Measurements from ENCODE around the gene TMEM120B.
"Not testable (repeated sequence)": the region's sequence is repeated elsewhere in the genome, so short reads cannot be mapped to it uniquely, and the experiment has no call there.

The TMEM120B gene

GRCh38 chr12:121709478-121709961 is 3.0 kb upstream of the TMEM120B start:
- DNase-seq, result no peak

GRCh38 chr12:121711361-121712189 is 977 bp upstream of the TMEM120B start:
- peak; percentile 26 for DNase-seq

- DNase-seq, result peak; percentile 27
Measured at GRCh38 chr12:121712190-121712460, 427 bp upstream of the TMEM120B start.

DNA sequence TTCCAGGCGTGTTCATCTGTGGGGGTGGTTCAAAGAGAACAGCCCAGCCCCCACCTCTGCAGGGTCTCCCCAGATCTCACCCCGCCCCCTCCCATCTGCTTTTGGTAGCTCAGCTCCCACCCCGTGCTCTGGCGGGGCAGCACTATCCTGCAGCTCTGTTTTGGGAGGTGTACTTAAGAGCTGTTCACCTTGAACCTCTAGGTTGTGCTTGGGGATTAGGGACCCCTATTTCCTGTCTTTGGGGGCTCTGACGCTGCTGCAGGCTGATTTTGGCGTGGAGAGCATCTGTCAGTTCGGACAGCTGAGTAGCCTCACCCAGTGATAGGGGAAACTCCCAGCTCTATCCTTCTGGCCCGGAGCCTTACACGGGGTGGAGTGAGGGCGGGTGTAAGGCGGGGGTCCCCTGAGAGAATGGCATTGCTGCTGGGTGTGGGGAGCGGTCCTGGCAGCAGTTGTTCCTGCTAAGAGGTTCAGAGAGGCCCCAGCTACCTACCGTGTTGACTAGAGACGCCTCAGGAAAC is 765 bp downstream of the TMEM120B start:
- no peak for DNase-seq

GRCh38 chr12:121713793-121714192 is 1.2 kb downstream of the TMEM120B start:
- no peak for DNase-seq

DNA sequence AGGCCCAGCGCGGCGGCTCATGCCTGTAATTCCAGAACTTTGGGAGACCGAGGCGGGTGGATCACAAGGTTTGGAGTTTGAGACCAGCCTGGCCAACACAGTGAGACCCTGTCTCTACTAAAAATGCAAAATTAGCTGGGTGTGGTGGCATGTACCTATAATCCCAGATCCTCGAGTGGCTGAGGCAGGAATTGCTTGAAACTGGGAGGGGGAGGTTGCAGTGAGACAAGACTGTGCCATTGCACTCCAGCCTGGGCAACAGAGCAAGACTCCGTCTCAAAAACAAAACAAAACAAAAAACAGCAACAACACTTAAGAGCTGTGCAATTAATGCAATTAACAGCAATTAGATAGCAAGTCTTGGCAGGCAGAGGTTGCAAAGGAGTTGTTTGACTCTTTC is 2.5 kb downstream of the TMEM120B start:
- not testable (repeated sequence) for DNase-seq

DNA sequence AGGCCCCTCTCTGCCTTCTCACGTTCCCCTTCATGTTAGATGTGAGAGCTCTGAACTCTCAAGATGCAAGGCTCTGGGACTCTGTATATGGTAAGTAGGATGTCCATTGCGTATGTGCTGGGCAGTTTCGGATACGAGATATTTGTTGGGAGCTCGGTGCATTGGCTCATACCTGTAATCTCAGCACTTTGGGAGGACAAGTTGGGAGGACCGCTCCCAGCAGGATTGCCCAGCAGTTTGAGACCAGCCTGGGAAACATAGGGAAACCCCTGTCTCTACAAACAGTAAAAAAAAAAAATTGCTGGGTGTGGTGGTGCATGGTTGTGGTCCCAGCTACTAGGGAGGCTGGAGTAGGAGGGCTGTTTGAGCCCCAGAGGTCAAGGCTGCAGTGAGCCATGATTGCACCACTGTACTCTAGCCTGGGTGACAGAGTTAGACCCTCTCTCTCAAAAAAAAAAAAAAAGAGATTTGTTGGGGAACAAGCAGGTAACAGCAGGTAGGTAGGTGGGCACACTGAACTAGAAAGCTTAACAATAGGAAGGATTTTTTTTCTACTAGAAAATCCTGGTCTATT is 3.4 kb downstream of the TMEM120B start:
- DNase-seq, result no peak

DNA sequence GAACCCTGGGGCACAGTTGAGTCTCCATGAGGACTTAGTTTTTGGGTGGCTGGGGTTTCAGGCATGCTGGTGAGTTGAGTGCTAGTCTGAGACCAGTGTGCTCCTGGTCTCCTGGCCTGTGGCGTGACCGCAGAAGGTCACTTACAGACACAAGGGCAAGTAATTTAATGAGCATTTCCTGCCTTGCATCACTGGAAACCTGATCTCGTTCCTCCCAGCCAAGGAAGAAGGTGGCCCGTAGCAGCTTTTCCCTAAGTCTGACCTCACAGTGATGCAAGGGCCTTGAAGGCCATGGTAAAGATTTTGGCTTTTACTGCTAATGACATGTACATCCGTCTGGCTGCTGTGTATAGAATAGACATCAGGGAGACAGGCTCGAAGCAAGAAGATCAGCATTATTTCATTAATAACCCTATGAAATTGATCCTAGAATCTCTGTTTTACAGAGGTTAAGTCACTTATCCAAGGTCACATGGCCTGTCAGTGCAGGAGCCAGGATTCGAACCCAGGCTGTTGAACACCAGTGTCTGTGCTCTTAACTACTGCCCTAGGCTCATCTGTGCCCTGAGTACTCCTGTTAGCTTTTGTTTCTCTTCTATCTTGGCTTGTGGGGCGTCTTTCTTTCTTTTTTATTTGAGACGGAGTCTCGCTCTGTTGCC is 4.6 kb downstream of the TMEM120B start:
- DNase-seq, result peak; percentile 82

- DNase-seq, result no peak
Measured at GRCh38 chr12:121718653-121719239, 6.2 kb downstream of the TMEM120B start.

GRCh38 chr12:121719926-121720414 is 7.4 kb downstream of the TMEM120B start:
- DNase-seq, result no peak

DNA sequence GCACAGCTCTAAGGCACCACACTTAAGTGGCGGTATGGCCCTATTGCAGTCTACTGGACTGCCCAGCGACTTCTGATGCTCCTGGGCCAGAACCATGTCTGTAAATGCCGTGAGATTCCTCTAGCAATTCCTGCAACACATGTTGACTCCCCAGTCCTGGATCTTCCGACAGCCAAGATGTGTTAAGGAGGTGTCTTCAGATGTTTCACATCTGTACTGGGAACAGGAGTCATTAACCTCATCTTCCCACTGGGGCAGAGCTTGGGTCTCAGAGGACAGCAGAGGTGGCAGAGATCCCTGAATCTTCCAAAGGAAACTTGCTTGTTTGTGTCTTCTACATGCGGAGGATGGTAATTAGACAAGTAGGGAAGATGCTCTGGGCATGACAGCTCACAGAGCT is 8.2 kb downstream of the TMEM120B start:
- no peak for DNase-seq

DNA sequence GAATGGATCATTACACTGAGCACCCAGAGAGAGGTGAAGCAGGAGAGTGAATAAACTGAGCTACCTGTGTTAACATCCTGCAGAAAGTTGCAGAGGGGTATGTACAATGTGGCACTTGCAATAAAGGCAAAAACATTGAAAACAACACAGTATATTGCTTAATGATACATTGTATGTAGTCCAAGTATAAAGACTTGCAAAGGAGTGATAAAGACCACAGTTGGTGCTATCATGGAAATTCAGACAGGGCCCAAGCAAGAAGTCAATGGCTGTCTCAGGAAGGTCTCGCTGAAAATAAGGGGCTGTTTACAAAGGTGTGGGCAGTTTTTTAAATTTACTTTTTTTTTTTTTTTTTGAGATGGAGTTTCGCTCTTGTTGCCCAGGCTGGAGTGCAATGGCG is 10.0 kb downstream of the TMEM120B start:
- no peak for DNase-seq

DNA sequence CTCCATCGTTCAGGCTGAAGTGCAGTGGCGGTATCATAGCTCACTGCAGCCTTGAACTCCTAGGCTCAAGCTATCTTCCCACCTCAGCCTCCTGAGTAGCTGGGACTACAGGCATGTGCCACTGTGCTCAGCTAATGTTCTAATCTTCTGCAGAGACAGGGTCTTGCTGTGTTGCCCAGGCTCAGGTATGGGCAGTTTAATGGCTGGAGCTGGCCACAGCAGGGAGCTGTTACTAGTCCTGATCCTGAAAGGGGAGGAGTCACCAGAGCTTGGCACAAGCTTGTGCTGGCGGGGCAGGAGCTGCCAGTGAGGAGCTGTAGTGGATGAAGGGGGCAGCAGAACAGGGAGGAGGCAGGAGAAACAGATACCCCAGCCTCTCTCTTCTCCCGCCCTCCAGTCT is 10.6 kb downstream of the TMEM120B start:
- no peak for DNase-seq

GRCh38 chr12:121724925-121725324 is 12.4 kb downstream of the TMEM120B start:
- DNase-seq, result no peak

- DNase-seq, result no peak
Measured at GRCh38 chr12:121725423-121725822, 12.9 kb downstream of the TMEM120B start.

- DNase-seq, result no peak
Measured at GRCh38 chr12:121729021-121729420, 16.5 kb downstream of the TMEM120B start.

DNA sequence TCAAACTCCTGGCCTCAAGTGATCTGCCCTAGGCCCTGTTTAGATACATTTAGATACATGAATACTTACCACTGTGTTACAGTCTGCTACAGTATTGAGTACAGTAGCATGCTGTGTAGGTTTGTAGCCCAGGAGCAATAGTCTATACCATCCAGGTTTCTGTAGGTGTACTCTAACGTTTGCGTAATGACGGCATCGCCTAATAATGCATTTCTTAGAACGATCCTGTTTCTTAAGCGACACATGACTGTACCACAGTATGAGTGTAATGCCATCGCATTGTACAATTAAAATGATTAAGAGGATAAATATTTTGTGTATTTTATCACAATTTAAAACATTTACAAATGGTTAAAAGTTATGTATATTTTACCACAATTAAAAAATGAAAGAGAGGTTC is 18.9 kb downstream of the TMEM120B start:
- DNase-seq, result no peak

- no peak for DNase-seq
Measured at GRCh38 chr12:121733849-121734248, 21.3 kb downstream of the TMEM120B start.

DNA sequence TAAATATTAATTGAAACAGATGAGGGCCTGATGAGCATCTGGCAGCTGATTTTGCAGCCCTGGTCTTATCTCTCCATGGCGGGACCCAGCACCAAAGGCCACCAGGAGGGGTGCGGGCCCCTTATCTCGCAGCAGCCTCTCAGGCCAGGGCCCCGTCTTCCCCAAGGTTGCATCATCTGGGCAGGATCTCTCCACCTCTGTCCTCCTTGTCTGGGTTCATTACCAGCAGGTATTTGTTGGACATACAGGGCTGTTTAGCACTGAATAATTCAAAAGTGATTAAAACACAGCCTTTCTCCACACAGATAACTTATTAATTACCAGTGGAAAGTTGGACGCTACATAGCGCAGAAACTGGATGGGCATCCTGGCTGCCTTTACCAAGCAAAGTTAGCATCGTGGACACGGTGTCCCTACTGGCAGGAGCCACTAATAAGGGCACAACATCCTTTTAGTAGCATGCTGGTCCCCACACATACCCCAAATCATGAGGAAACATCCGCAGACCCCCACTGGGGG is 25.8 kb downstream of the TMEM120B start:
- no peak for DNase-seq

GRCh38 chr12:121740847-121741246 is 28.3 kb downstream of the TMEM120B start:
- DNase-seq, result no peak

GRCh38 chr12:121741743-121742142 is 29.2 kb downstream of the TMEM120B start:
- peak; percentile 71 for DNase-seq

GRCh38 chr12:121745545-121745944 is 33.0 kb downstream of the TMEM120B start:
- not testable (repeated sequence) for DNase-seq

GRCh38 chr12:121748218-121748570 is 35.6 kb downstream of the TMEM120B start:
- DNase-seq, result no peak

Measured in MV-4-11 (cell line).